ENCODE results near the gene PAH.

DNA sequence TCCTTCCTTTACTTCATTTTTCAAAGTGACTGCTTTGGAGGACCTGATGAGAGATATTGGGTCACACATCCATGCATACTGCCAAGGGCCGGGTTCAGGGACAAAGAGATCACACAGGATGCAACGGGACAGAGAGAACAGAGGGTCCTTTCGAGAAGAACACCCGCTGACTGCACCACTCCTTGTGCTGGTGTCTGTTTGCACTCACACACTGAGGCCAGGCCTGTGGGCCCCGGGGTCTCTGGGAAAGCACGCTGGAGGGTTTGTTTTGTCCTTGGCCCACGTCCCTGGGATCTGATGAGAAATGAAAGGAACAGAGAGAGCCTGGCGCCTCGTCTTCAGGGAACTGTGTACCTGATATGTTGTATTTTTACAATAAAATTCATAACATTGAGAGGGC lies 42.2 kb downstream of the PAH start:
- no peak for TF ChIP-seq CTCF (IDR thresholded peaks at IDR 0.05)
- no peak for TF ChIP-seq POLR2A (IDR thresholded peaks at IDR 0.05)

All from right lobe of liver (tissue), 4 donors.